ENCODE results near the gene COL26A1.
"Not testable (repeated sequence)": the region's sequence is repeated elsewhere in the genome, so short reads cannot be mapped to it uniquely, and the experiment has no call there.

COL26A1 gene

DNA sequence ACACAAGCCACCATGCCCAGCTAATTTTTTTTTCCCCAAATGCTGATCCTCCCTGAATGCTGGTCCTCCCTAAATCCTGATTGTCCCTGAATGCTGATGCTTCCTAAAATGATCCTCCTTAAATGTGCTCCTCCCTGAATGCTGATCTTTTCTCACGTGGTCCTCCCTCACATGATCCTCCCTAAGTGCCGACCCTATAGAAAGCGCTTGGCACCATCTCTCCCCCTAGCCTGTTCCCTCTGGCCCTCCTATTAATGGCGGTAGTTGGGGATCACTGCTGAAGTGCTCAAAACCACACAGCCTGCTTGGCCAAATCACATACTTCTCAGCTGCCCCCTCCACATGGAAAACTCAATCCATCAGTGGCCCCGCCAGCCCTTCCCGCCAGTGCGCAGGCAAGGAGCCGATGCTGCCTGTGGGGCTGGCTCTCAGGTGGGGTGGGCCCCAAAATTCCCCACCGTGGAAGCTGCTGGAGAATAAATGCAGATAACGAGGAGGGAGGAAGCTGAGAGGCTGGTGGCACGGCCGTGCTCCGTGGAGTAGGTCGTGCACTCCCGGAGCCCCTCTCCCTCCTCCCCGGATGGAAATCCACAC is 42.9 kb downstream of the COL26A1 start:
- DNase-seq: no peak

DNA sequence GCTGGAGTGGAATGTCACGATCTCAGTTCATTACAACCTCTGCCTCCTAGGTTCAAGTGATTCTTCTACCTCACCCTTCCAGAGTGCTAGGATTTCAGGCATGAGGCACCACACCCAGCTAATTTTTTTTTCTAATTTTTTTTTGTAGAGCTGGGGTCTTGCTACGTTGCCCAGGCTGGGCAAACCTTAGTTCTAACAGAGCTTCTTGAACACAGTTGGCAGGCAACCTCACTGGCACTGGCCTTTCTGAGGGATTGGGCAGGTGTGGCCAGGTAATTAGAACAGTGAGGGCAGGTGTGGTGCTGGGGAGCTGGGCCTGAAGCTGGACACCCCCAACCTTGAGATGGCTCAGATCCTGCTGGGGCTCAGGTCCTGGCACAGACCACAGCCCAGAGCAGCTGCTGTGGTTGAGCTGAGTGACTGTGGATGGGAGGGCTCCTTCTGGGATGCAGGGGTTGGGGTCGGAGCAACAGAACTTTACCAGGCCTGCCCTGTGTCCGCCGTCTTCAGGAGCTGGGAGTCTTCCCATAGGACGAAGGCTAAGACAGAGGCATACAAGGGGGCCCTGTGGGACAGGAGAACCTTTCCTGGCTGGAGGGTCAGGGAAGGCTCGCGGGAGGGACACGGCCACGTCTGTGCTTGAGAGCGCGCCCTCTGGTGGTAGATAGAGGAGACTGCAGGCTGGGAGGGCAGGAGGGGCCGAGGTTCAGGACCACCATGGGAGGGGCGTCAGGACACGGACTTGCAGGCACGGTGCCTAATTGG is 48.2 kb downstream of the COL26A1 start:
- DNase-seq: no peak

DNA sequence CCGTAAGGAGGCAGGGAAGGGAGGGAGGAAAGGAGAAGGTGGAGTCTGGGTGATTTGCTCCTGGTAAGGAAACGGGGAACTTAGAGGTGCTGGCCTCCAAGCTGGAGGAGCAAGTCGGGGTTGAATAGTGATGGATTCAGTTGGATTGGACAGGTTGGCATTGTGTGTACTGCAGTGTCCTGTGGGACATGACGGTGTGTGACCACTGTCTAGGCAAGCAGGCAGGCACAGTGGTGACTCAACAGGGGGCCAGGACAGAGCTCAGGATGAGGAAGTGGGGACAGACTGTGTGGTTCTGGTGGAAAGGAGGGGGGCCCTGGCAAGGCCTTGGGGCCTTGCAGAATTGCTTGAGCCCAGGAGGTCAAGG is 48.8 kb downstream of the COL26A1 start:
- no peak for DNase-seq

DNA sequence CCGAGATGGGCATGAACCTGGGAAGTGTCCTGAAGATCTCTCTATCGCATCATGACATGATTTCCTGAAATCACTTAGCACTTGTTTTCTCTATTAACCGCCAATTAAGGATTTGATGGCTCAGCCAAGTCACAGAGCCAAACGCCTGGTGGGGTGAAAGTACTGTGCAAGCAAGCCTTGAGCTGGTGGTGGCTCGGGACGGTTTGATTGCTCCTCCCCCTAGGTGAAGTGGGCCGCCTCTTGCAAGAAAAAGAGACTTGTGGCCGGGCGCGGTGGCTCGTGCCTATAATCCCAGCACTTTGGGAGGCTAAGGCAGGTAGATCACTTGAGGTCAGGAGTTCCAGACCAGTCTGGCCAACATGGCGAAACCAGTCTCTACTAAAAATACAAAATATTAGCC is 50.3 kb downstream of the COL26A1 start:
- no peak for DNase-seq

DNA sequence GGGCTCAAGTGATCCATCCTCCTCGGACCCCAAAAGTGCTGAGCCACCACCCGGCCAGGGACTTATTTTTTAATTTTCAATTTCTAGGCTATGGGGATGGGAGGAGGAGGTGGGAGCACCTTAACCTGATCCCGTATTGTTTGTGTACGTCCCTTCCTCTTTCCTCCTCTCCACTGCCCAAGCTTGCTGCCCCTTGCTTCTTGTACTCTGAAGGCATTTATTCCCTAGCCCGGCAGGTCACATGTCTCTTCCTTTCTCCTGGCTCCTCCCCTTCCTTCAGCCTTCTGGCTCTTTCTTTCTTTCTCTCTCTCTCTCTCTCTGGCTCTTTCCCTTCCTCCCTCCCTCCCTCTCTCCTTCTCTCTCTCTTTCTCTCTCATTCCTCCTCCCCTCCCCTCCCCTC is 56.0 kb downstream of the COL26A1 start:
- DNase-seq: no peak

DNA sequence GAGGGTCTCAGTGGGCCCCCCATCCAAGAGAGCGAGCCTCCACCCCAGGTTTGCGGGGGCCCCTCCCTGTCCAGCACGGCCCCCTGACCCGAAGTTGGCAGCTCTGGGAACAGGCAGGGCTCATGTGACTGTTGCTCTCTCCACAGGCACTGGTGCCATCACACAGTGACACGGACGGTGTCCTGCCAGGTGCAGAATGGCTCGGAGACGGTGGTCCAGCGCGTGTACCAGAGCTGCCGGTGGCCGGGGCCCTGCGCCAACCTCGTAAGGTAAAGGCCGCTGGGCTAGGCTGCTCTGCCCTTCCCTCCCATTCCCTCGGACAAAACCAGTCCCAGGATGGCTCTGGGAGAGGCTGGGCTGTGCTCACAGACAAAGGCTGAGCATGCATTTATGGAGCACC is 57.2 kb downstream of the COL26A1 start:
- no peak for DNase-seq

DNA sequence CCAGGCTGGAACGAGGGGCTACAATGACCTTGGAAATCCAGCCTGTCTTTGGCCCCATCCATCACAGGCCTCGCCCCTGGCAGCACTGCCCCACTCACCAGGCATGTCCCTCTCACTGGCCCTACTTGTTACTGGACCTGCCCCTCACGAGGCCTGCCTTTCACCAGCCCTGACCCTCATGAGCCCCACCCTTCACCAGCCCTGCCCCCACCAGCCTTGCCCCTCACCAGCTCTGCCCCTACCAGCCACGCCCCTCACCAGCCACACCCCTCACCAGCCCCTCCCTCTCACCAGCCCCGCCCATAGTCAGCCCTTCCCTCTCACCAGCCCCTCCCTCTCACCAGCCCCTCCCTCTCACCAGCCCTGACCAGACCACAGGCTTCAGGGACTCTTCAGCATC is 57.8 kb downstream of the COL26A1 start:
- DNase-seq: no peak

DNA sequence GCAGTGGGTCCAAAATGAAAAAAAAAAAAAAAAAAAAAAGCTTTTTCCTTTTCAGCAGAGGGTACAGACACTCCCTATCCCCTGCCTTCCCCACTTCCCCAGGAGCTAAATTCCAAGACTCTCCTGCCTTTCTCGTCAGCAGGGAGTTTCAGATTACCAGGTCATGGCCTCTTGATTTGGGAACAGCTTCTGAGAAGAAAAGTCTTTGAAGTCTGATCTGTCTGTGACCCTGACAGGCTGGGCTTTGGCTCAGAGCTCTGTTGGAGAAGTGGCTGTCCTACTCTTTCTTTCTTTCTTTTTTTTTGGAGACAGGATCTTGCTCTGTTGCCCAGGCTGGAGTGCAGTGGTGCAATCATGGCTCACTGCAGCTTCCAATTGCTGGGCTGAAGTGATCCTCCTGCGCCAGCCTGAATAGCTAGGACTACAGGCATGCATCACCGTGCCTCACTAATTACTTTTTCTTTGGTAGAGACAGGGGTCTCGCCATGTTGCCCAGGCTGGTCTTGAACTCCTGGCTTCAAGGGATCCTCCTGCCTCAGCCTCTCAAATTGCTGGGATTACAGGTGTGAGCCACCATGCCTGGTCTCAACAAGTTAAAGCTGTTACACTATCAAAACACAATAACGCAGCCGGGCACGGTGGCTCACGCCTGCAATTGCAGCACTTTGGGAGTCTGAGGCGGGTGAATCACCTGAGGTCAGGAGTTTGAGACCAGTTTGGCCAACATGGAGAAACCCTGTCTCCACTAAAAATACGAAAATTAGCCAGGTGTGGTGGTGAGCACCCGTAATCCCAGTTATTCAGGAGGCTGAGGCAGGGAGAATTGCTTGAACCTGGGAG is 59.9 kb downstream of the COL26A1 start:
- DNase-seq: no peak

DNA sequence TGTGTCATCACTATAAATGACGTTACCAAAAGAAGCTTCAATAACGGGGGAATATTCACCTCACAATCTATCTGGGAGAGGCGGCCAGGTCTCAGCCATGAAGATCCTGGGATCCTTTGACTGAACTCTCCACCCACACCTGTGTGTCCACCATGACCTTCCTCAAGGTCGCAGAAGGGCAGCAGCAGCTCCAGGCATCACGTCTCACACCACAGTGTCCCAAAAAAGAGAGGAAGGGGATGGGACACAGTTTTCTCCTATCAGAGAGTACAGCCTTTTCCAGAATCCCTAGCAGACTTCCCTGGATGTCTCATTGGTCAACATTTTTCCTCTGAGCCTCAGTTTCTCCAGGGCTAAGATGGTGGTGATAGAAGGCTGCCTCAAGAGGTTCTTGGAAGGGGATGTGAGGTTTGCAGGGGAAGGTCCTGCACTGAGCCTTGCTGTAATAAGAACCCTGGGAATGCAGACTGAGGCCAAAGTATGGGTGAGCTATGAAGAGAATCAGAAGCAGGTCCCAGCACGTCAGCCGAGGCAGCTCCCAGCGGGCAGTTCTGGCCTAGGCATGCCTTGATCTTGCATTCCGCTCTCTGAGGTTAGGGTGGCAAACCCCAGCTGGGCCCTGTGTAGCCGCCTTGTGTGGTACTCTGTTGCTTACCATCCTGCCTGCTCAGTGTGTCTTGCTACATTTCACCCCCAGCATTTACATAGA is 63.8 kb downstream of the COL26A1 start:
- DNase-seq: no peak

DNA sequence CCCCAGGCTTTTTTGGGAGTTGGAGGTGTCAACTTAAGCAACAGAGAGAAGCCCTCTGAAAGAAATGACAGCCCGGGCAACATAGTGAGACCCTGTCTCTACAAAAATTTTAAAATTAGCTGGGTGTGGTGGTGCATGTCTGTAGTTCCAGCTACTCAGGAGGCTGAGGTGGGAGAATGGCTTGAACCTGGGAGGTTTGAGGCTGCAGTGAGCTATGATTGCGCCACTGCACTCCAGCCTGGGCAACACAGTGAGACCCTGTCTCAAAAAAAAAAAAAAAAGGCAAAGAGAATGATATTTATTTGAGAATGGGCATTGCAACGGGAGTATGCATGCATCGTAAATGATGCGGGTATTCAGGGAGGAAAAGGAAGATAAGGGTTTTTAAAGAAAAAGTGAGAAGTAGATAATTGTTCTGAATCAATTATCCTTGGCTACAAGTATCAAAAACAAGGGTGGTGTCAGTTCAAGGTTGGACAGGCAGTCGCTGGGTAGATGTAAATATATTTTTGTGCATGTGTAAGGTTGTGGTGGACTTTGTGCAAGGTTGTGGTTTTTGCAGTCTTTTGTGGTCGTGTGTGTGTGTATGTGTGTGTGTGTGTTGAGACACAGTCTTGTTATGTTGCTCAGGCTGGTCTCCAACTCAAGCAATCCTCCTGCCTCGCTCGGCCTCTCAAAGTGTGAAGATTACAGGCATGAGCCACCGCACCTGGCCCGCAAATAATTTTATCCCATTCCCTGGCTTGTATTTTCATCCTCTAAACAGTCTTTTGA is 65.6 kb downstream of the COL26A1 start:
- DNase-seq: no peak

DNA sequence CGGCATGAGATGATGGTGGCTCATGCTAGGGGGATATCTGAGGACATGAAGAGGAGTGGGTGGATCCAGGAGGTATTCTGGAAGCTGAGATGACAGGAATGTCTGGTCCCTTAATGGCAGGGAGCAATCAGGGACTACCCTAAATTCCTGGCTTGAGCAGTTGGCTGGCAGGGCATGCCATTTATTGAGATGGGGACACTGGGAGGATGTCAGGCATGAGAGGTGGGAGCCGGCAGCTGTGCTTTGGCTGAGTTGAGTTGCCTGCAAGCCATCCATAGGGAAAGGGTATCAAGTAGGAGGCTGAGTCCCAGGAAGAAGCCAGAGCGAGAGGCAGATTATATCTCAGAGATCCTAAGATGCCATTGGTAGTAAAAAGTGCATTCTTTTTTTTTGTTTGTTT is 69.6 kb downstream of the COL26A1 start:
- no peak for DNase-seq

DNA sequence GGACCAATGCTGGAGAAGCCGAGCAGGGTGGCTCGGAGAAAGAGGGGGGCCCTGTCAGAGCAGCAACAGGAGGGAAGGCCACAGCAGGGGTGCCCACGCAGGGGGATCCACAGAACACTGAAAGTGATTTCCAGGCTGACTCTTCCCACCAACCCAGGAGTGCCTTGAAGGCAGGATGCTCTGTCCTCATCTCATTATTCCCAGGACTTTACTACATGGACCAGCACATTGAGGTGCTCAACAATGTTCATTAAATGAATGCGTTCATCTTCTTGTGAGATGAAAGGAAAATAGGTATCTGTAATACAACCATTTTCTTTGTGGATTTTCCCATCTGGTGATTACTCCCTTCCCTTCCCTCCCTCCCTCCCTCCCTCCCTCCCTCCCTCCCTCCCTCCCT is 71.0 kb downstream of the COL26A1 start:
- DNase-seq: no peak

DNA sequence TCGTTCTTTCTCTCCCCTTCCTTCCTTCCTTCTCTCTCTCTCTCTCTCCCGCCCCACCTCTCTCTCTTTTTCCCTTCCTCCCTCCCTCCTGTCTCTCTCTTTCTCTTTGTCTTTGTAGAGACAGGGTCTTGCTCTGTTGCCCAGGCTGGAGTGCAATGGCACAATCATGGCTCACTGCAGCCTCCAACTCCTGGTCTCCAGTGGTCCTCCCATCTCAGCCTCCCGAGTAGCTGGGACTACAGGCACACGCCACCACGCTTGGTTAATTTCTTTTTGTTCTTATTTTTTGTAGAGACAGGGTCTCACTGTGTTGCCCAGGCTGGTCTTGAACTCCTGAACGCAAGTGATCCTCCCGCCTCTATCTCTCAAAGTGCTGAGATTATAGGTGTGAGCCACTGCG is 71.5 kb downstream of the COL26A1 start:
- DNase-seq: not testable (repeated sequence)

DNA sequence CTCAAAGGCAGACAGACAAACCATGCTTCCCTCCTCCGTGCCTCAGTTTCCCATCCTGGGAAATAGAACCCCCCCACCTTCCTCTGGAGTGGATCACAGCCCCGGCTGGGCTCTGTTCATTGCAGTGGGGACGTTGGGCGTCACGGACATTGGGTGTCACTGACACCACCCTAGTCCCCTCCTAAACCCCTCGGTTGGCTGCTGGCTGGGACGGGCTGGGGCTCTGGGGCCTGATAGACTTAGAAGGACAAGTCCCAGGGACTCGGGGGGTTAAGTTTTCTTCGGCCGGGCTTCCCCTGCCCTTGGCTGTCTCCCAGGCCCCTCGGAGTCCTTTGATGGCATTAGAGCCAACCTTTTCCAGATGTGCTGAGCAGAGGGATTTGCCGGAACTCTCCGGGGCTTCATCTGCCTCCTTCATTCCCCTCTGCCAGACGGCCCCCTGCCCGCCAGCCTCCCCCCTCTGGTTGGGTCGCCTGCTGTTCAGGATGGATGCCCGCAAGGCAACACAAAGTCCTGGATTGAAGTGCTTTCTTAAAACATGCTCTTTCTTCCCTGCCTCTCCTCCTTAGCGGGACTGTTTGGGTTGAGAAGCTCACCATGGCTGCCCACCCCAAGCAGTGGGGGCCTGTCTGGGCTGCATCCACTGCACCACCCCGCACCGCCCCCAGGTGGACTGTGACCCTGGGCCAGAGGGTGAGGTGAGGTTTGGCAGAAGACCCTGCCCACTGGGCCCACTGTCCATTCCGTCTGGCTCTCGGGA is 73.0 kb downstream of the COL26A1 start:
- no peak for DNase-seq

DNA sequence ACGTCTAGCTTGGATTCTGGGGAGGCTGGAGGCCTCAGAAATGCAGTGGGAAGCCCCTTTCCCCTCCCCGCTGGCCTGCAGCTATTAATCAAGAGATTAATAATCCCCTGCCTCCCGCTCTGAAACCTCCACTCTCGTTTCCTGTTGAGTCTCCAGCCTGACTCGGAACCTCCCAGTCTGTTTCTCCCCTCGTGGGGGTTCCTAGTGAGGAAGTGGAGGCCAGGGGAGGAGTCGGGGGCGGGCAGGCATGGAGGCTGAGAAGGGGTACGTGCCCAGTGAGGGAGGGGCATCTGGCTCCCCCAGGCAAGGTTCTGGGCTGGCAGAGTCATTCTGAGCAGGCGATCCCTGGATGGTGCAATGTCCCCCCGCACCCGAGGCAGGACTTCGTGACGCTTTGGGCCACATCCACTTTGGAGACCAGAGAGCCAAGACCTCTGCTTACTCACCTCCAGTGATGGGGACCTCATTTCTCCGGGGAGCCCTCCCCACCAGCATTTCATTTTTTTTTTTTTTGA is 73.6 kb downstream of the COL26A1 start:
- no peak for DNase-seq

DNA sequence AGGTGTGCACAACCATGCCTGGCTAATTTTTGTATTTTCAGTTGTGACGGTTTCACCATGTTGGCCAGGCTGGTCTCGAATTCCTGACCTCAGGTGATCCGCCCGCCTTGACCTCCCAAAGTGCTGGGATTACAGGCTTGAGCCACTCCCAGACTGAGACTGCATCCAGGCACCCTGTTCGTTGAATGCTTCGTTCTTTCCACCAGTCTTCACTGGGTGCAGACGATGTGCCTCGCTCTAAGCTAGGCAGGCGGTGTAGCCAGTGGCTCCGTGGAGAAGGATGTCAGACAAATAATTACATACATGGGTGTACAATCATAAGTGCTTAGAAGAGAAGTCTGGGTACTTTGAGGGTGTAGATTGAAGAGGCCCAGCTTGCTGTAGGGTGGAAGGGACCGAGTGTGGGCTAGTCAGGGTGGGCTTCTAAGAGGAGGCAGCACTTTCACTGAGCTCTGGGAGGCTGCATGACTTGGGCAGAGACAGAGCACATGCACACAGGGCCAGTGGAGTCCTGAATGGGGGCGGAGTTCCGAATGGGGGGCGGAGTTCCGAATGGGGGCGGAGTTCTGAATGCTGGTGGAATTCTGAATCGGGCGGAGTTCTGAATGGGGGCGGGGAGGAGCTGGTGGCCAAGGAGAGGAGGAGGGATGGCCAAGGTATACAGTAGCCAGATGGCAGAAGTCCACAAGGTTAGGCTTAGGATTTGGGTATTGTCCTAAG is 74.3 kb downstream of the COL26A1 start:
- no peak for DNase-seq

DNA sequence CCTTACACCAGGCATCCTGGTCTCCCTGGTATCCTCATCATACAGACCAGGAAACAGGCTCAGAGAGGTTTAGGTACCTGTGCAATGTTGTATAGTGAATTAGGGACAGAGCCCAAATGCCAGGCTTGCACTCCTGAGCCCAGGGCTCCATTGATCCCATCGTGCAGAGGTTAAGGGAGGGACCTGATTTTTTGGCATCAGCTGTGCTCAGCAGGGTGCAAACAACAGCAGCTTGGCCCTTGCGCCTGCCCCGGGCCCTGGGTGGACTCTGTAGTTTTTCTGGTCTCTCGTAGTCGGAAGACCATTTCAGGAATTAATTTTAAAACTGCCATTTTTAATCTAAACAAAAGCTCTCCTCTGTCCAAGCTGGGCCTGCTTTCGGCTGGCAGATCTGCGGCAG is 79.2 kb downstream of the COL26A1 start:
- no peak for DNase-seq

DNA sequence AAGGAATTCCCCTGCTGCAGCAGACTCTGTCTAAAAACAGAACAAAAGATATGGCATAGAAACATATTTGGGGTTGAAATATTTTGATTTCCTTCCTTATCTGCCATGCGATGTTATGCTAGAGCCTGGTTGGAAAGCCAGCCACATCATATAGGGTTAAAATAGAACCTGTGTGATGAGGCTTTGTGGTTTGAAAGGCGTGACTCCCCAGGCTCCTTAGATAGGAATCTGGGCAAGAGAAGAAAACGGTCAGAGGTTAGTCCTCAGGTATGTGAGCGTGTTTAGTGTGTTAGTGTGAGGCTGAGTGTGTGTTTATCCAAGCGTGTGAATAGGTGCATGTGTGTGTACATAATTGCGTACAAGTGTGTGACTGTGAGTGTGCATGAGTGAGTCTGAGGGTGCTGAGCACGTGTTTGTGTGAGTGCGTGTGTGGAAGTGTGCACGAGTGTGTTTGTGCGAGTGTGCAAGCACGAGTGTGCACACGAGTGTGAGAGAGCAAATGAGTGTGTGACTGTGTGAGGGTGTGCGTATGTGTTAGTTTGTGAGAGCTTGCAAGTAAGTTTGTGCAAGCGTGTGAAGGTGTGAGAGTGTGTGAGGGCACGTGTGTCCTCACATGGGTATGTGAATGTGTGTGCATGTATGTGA is 79.9 kb downstream of the COL26A1 start:
- no peak for DNase-seq

DNA sequence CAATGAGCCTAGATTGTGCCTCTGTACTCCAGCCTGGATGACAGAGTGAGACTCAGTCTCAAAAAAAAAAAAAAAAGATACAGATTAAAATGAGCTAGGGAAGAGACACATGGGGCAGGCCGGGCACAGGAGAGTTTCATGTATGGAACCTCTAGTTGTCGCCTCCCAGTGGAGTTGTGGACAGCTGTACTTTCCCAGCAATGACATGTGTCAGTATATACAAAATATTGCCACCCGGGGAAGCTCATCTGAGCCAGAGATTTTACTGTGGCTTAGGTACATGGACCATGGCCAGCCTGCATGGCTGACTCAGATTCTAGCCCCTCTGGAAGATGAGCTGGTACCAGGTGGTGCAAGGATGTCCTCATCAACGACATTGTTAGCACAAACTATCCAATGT is 87.4 kb downstream of the COL26A1 start:
- DNase-seq: no peak

DNA sequence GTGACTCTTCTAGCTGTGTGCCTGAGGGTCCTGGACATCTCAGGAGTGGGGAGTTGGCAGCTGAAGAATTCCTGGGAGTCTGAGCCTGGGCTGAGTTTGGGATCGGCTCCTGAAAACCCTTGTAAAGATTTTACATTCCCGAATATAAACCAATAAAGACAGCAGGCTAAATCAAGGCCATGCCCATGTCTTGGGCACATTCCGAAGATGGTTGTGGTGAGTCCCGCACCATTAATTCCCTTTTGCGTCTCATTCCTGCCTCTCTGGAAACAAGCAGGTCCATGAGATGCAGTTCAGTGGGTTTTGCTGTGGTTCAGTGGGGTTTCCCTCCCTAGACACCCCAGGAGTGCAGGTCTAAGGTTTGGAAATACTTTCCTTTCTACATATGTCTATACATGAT is 90.9 kb downstream of the COL26A1 start:
- no peak for DNase-seq
